Glutamatergic neuron (in vitro differentiated cells): ENCODE results near the gene GATA6. TPM values are rescaled to one million over a fixed set of nuclear protein-coding genes. Genes with fewer than 3 reads are reported as not detected.

ENCODE experiments used
- DNase-seq: peaks from one replicate; pipeline ENCODE4 v3.0.0; 2022
- H3K27ac Mint-ChIP-seq: one replicate; pipeline ENCODE4 v1.8.0; 2020; ENCODE audit warnings: mild to moderate bottlenecking, mixed read lengths, inconsistent platforms; ENCODE audit not compliant: unreplicated experiment
- H3K27me3 Mint-ChIP-seq: one replicate; pipeline ENCODE4 v1.8.0; 2020; ENCODE audit warnings: mild to moderate bottlenecking, moderate library complexity, mixed read lengths, inconsistent platforms; ENCODE audit not compliant: unreplicated experiment
- H3K36me3 Mint-ChIP-seq: one replicate; pipeline ENCODE4 v1.8.0; 2020; ENCODE audit warnings: mild to moderate bottlenecking, mixed read lengths, inconsistent platforms; ENCODE audit not compliant: unreplicated experiment
- H3K4me1 Mint-ChIP-seq: one replicate; pipeline ENCODE4 v1.8.0; 2020; ENCODE audit warnings: mild to moderate bottlenecking, low read depth, mixed read lengths, inconsistent platforms; ENCODE audit not compliant: unreplicated experiment
- H3K4me3 Mint-ChIP-seq: one replicate; pipeline ENCODE4 v1.8.0; 2020; ENCODE audit warnings: mild to moderate bottlenecking, mixed read lengths, inconsistent platforms; ENCODE audit not compliant: unreplicated experiment
- H3K9me3 Mint-ChIP-seq: one replicate; pipeline ENCODE4 v1.8.0; 2020; ENCODE audit warnings: mild to moderate bottlenecking, moderate library complexity, mixed read lengths, inconsistent platforms; ENCODE audit not compliant: unreplicated experiment
- total RNA-seq: library from RNA; stranded (reverse); fragmentation: NEBNext Ultra II Directional; extraction: Animal tissue kit (Norgen Biotek cat#: 25700); gene quantifications from one replicate; pipeline ENCODE4 v1.2.1, GENCODE V29; 2021; ENCODE audit not compliant: unreplicated experiment
- TF ChIP-seq, protein P1 (sequence below): fragments of 200-600 bp; sonication (generic); IDR thresholded peaks from one replicate; pipeline ENCODE4 v1.5.0; 2021; ENCODE audit not compliant: partially characterized antibody, unreplicated experiment

GATA6 gene
- total RNA-seq, 1 donor from 2014 or later = 0.42 TPM

- no peaks in the 10 kb centered on the region for H3K36me3 Mint-ChIP-seq
- TF ChIP-seq, protein P1, sequence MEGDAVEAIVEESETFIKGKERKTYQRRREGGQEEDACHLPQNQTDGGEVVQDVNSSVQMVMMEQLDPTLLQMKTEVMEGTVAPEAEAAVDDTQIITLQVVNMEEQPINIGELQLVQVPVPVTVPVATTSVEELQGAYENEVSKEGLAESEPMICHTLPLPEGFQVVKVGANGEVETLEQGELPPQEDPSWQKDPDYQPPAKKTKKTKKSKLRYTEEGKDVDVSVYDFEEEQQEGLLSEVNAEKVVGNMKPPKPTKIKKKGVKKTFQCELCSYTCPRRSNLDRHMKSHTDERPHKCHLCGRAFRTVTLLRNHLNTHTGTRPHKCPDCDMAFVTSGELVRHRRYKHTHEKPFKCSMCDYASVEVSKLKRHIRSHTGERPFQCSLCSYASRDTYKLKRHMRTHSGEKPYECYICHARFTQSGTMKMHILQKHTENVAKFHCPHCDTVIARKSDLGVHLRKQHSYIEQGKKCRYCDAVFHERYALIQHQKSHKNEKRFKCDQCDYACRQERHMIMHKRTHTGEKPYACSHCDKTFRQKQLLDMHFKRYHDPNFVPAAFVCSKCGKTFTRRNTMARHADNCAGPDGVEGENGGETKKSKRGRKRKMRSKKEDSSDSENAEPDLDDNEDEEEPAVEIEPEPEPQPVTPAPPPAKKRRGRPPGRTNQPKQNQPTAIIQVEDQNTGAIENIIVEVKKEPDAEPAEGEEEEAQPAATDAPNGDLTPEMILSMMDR = no peak
- no peaks in the 10 kb centered on the region for H3K4me1 Mint-ChIP-seq
- no peak overlapping the region for H3K4me3 Mint-ChIP-seq
- peaks cover 3% of the 10 kb centered on the region for H3K27me3 Mint-ChIP-seq
- H3K9me3 Mint-ChIP-seq = no peaks in the 10 kb centered on the region
- no peak for DNase-seq
- H3K27ac Mint-ChIP-seq = no peak overlapping the region
Measured at GRCh38 chr18:22224339-22224738, 55.0 kb downstream of the GATA6 start.

DNA sequence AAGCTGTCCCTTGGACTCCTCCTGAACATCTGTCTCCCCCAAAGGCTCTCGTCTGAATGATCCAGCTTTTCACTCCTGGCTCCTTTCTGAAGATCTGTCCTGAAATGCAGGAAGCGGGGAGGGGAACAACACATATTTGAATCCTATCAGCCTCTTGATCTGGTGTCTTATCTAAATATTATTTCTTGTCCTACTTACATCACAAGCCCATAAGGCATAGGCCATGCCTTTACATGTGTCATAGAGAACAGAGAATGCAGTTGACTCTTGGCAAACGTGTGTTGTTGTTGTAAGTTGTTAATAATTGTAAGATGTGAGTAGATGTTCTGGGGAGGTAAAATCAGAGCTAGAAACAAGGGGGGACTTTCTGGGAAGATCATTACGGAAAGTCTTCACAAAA, 57.4 kb downstream of the GATA6 start:
- no peak overlapping the region for H3K27ac Mint-ChIP-seq
- no peaks in the 10 kb centered on the region for H3K36me3 Mint-ChIP-seq
- H3K4me1 Mint-ChIP-seq = no peaks in the 10 kb centered on the region
- no peak overlapping the region for H3K4me3 Mint-ChIP-seq
- TF ChIP-seq, protein P1 = no peak
- peaks cover 3% of the 10 kb centered on the region for H3K27me3 Mint-ChIP-seq
- no peaks in the 10 kb centered on the region for H3K9me3 Mint-ChIP-seq
- DNase-seq = no peak

DNA sequence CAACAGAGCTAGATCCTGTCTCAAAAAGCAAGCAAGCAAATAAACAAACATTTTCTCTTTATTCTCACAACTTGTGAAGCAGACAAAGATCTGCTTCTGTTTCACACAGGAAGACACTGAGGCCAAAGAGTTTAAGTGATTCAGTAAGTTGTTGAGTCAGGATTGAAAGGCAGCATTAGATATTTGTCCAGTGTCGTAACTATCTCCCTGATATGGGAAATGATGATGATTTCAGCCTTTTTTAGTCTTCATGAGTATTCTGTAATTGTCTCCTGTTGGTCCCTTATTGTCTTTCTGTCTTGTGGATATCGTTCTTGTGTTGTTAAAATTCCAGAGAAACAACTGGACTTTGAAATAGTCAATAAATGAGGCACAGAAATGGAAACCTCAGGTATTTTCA, 59.6 kb downstream of the GATA6 start:
- H3K27ac Mint-ChIP-seq = no peak overlapping the region
- no peaks in the 10 kb centered on the region for H3K9me3 Mint-ChIP-seq
- DNase-seq = no peak
- no peaks in the 10 kb centered on the region for H3K36me3 Mint-ChIP-seq
- H3K4me3 Mint-ChIP-seq = no peak overlapping the region
- no peaks in the 10 kb centered on the region for H3K4me1 Mint-ChIP-seq
- TF ChIP-seq, protein P1 = no peak
- no peaks in the 10 kb centered on the region for H3K27me3 Mint-ChIP-seq

- Mint-ChIP-seq H3K9me3 (no peaks in the 10 kb centered on the region), H3K36me3 (no peaks in the 10 kb centered on the region), H3K4me3 (no peak overlapping the region), H3K27me3 (no peaks in the 10 kb centered on the region), H3K27ac (no peak overlapping the region), H3K4me1 (no peaks in the 10 kb centered on the region)
- TF ChIP-seq, protein P1 = no peak
- DNase-seq = no peak
Measured at GRCh38 chr18:22229456-22230124, 60.2 kb downstream of the GATA6 start.

DNA sequence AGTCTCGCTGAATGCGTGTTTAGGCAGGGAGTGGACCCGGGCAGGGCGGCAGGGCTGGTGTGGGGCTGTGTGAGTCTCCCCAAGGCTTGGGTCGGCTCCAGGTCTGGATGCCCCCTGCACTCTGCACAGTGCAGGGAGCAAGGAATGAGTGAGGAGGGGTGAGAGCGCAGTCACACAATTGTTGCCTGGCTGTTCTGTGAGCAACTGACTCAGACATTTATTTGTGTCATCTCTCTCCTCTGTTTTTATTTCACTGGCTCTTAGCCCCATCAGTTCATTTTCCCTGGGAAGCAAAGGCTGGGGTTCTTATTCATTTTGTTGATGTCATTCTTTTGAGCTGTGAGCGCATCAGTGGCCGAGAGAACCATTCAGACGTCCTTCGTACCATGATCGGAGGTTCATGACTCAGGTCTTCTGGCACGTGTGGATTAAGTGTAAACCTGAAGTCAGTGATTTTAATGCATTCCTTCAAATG, 61.1 kb downstream of the GATA6 start:
- H3K27me3 Mint-ChIP-seq = peaks cover 2% of the 10 kb centered on the region
- no peak overlapping the region for H3K27ac Mint-ChIP-seq
- no peaks in the 10 kb centered on the region for H3K9me3 Mint-ChIP-seq
- no peaks in the 10 kb centered on the region for H3K36me3 Mint-ChIP-seq
- TF ChIP-seq, protein P1 = no peak
- no peak overlapping the region for H3K4me3 Mint-ChIP-seq
- no peak for DNase-seq
- H3K4me1 Mint-ChIP-seq = no peaks in the 10 kb centered on the region
